GM15510 (cell line): Measurements from ENCODE around the gene METTL26.

Source experiments
- POLR2A ChIP-seq: IDR thresholded peaks from 3 replicates; pipeline ENCODE4 v1.6.1; 2011; ENCODE audit warnings: borderline replicate concordance; ENCODE audit not compliant: insufficient read length; ENCODE audit errors: extremely low read depth

The METTL26 gene

GRCh38 chr16:627454-628239, 8.5 kb downstream of the METTL26 start:
- no peak for TF ChIP-seq POLR2A

- no peak for TF ChIP-seq POLR2A
Observed at GRCh38 chr16:626787-627453, 9.2 kb downstream of the METTL26 start.

GRCh38 chr16:625977-626765, 9.9 kb downstream of the METTL26 start:
- no peak for TF ChIP-seq POLR2A

GRCh38 chr16:625117-625976, 10.8 kb downstream of the METTL26 start:
- TF ChIP-seq POLR2A: no peak

GRCh38 chr16:624526-625070, 11.5 kb downstream of the METTL26 start:
- no peak for TF ChIP-seq POLR2A

GRCh38 chr16:622920-623280, 13.2 kb downstream of the METTL26 start:
- no peak for TF ChIP-seq POLR2A

- no peak for TF ChIP-seq POLR2A
Observed at GRCh38 chr16:621526-622105, 14.5 kb downstream of the METTL26 start.

- no peak for TF ChIP-seq POLR2A
Observed at GRCh38 chr16:620700-621525, 15.2 kb downstream of the METTL26 start.

- TF ChIP-seq POLR2A: no peak
Observed at GRCh38 chr16:619476-620100, 16.5 kb downstream of the METTL26 start.

- no peak for TF ChIP-seq POLR2A
Observed at GRCh38 chr16:617855-618254, 18.2 kb downstream of the METTL26 start.

GRCh38 chr16:616733-617586, 19.1 kb downstream of the METTL26 start:
- no peak for TF ChIP-seq POLR2A

- TF ChIP-seq POLR2A: no peak
Observed at GRCh38 chr16:615122-615521, 21.0 kb downstream of the METTL26 start.
